Dermis blood vessel endothelial cell (primary cell): ENCODE measurements around the gene SLC52A1. TPM values are rescaled to one million over a fixed set of nuclear protein-coding genes. Genes with fewer than 3 reads are reported as not detected.

Experiments
- DNase-seq: peaks from one replicate; pipeline ENCODE4 v3.0.0; 2010
- total RNA-seq: library from RNA; depleted of rRNA; stranded (reverse); fragments of >200 nt; gene quantifications from 2 replicates; pipeline ENCODE4 v1.2.3, GENCODE V29; 2014

Gene SLC52A1
- total RNA-seq, 1 donor from 2014 or later, result 0.17 TPM

DNA sequence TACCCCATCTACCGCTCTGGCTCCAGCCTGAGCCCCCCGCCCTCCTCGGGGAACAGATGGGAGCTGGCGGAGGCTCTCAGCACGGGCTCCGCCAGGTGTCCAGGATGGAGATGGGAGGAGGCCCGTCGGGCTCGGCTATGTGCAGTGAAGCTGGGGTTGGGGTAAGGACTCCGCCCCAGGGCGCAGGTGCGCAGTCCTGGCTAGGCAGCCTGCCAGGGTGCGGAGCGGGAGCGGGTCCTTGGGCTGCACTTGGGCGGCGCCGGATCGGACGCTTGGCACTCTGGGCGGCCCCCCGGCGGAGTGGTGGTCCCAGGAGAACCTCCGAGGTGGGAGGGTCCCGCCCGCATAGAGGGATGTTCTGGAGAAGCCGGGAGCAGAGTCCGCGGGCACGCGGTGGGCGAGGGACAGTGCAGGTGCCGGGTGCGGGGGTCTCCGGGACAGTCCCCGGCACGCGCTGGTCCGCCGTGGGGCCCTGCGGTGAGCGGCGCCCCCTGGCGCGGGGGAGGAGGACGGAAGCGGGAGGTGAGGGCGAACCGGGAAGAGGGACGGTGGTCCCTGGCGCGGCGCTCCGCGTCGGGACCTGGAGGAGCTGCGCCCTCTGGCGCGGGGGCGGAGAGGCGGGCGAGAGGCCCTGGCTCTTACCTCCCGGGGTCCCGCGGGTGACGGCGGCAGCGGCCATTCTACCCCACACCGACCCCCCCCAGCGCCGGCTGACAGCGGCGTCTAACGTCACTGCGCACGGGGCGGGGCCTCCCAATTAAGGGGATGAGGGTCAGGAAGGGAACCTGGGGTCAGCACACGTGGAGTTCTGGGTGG, 48.1 kb downstream of the SLC52A1 start, which contains the start of gene CAMTA2:
Gene CAMTA2, minus strand, starts transcription at position 725 of the 816 bp plus-strand sequence. CDS start 1,453 bp downstream, outside the sequence.
- peak; percentile 81 for DNase-seq

DNA sequence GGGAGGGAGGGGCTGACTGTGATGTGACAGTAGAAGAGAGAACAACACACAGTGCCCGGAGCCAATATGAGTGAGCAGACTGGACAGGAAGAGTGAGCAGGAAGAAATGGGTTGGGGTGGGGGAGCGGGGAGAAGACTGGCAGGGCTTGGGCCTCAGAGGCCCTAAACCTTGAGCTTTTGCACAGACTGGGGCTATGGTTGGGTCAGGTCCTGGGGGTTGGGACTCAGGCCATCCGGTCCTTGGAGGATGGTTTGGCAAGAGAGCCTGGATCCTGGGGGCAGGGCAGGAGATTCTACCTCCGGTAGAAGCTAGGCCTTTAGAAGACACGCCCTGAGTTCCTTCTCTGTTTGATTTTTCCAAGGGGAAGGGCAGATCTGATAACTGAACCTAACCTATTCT, 48.8 kb downstream of the SLC52A1 start:
- peak; percentile 64 for DNase-seq

Other genes starting within 250 kb of the SLC52A1 start
- 0.51 TPM in 1 of 2 replicates, not detected in the other for gene VMO1, start 249.1 kb downstream of the SLC52A1 start, total RNA-seq
- gene GLTPD2, start 246.5 kb downstream of the SLC52A1 start, total RNA-seq, result not detected in 2 replicates
- 157 and 202 TPM in 2 replicates for gene PSMB6, start 239.3 kb downstream of the SLC52A1 start, total RNA-seq
- gene PLD2, start 228.3 kb downstream of the SLC52A1 start, total RNA-seq, result 35.1 and 47.2 TPM in 2 replicates
- gene MINK1, start 202.1 kb downstream of the SLC52A1 start, total RNA-seq, result 44.9 and 58.2 TPM in 2 replicates
- gene C17orf107, start 135.9 kb downstream of the SLC52A1 start, total RNA-seq, result 0.68 and 1.1 TPM in 2 replicates
- gene CHRNE, start 132.3 kb downstream of the SLC52A1 start, total RNA-seq, result 0.85 and 3.6 TPM in 2 replicates
- not detected in 2 replicates for gene GP1BA, start 103.1 kb downstream of the SLC52A1 start, total RNA-seq
- 59.2 and 67.8 TPM in 2 replicates for gene SLC25A11, start 95.4 kb downstream of the SLC52A1 start, total RNA-seq
- gene RNF167, start 95.2 kb downstream of the SLC52A1 start, total RNA-seq, result 13.6 and 23.7 TPM in 2 replicates
- gene PFN1, start 86.9 kb downstream of the SLC52A1 start, total RNA-seq, result 298 and 729 TPM in 2 replicates
- gene ENO3, start 84.3 kb downstream of the SLC52A1 start, total RNA-seq, result 3.3 and 7.0 TPM in 2 replicates
- gene SPAG7, start 67.6 kb downstream of the SLC52A1 start, total RNA-seq, result 57.5 and 64.1 TPM in 2 replicates
- gene CAMTA2, start 47.8 kb downstream of the SLC52A1 start, total RNA-seq, result 4.9 and 11.4 TPM in 2 replicates
- 0.33 and 0.34 TPM in 2 replicates for gene INCA1, start 37.9 kb downstream of the SLC52A1 start, total RNA-seq
- 105 and 189 TPM in 2 replicates for gene KIF1C, start 37.5 kb downstream of the SLC52A1 start, total RNA-seq
- gene ZFP3, start 43.0 kb upstream of the SLC52A1 start, total RNA-seq, result 1.9 and 2.0 TPM in 2 replicates
- gene ZNF232, start 76.5 kb upstream of the SLC52A1 start, total RNA-seq, result 6.2 and 6.3 TPM in 2 replicates
- 0.05 TPM in 1 of 2 replicates, not detected in the other for gene USP6, start 80.6 kb upstream of the SLC52A1 start, total RNA-seq
- 3.4 and 4.8 TPM in 2 replicates for gene ZNF594, start 156.4 kb upstream of the SLC52A1 start, total RNA-seq
- gene SCIMP, start 199.4 kb upstream of the SLC52A1 start, total RNA-seq, result not detected in 2 replicates
- gene RABEP1, start 246.9 kb upstream of the SLC52A1 start, total RNA-seq, result 53.9 and 72.3 TPM in 2 replicates